Mucosa of gallbladder (tissue), 1 donor: ENCODE results near the gene PLSCR1. TPM values are rescaled to one million over a fixed set of nuclear protein-coding genes. Genes with fewer than 3 reads are reported as not detected.
"Not testable (repeated sequence)": the region's sequence is repeated elsewhere in the genome, so short reads cannot be mapped to it uniquely, and the experiment has no call there.

Source experiments
- DNase-seq: peaks from one replicate; pipeline ENCODE4 v3.0.0-alpha.2; 2020; ENCODE audit warnings: low spot score
- total RNA-seq: library from RNA; stranded (reverse); gene quantifications from one replicate; pipeline ENCODE4 v1.2.1, GENCODE V29; 2021
- donor health status: DM: no; HTN: no; CAD: no.

The PLSCR1 gene
- total RNA-seq, 1 donor from 2014 or later: 70.3 TPM

DNA sequence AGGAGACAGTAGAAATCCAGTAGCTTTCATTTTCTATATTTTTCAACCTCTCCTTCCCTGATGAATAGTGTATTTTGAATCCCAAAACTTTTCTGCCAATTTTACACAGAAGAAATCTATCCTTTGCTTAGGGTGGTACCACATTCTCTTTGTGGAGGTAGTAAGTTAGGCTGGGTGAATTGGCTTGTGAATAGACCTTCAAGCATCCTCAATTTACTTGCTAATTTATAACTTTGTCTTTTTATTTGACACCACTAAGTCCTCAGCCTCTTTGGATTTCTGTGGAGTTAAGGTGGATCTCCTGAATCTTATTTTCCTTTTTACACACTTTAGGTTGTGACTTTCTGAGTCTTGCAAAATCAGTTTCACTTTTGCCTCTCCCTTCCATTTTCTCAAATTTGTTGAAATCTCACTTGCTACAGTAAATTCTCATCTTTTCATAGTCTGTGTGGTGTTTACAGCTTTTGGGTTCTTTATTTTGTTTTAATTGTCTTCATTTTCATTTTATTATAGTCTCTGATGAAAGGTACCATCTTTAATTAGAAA, 5.7 kb upstream of the PLSCR1 start:
- DNase-seq: no peak

DNA sequence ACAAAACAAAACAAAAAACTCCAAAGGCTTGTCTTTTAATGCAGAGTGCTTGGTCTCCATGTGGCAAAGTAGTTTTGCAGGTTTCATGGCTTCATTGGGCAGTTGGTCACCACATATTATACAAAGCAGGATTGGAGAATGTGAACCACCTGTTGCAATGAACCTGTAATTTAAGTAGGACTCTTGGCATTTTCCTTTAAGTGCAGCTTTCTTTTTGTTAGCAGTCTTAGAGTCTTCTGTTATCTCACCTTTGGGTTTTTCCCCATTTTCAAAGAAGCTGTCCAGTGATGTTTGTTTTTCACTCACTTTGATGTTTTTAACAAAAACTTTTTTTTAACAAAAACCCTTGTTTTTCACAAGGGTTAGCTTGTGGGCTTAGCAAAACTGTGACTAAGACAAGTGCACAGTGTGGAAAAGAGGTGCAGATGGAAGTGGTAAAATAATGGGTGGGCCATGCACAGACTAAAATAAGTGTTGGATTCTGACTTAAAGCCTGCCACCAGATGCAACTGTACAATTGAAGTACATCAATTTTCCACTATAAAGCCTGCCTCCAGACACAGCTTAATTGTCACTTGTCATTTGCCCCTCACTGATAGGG, 2.9 kb upstream of the PLSCR1 start:
- no peak for DNase-seq

DNA sequence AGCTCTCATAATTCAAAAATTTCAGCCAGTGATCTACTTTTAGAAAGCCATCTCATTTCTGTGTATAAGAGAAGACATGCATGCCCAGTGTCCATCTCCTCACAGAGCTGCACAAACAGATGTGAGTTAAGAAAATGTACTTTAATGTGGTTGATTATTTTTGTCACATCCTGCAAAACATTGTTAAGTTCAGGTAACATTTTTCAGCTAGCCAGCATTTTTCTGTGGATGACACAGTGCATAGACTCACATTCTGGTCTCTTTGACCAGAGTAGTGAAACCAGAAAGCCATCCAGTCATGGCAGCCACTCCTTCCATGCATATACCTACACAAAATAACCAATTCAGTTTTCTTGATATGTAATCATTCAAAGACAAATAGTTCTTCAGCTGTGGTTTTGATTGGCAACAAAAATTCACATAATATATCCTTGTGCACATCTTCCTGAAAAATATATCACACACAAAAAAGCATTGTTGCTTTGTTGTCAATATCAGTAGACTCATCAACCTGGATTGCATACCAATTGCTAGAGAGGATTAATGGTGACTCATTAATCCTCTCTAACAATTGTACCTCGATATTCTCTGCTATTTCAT, 2.1 kb upstream of the PLSCR1 start:
- no peak for DNase-seq

DNA sequence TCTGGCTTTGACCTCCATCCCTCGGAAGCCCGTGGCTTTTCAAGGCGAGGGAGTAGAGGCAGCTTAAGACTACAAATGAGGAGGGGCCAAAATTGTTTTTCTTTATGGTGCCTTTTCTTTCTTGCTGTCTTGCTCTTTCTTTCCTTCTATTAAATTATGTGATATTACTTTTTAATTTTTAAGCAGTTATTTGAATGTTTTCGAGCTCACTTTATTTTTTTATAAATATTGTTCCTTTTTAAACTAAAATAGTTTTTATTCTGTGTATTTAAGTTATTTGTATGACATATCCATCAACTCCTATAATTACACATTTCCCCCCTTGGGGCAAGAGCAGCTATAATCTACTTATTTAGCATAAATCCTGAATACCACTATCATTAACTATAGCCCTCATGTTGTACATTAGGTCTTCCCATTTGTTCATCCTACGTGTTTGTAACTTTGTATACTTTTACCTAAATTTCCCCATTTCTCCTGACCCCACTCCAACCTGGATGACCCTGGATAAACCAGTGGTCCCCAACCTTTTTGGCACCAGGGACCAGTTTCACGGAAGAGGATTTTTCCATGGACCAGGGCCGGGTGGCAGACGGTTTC, 622 bp upstream of the PLSCR1 start:
- no peak for DNase-seq

DNA sequence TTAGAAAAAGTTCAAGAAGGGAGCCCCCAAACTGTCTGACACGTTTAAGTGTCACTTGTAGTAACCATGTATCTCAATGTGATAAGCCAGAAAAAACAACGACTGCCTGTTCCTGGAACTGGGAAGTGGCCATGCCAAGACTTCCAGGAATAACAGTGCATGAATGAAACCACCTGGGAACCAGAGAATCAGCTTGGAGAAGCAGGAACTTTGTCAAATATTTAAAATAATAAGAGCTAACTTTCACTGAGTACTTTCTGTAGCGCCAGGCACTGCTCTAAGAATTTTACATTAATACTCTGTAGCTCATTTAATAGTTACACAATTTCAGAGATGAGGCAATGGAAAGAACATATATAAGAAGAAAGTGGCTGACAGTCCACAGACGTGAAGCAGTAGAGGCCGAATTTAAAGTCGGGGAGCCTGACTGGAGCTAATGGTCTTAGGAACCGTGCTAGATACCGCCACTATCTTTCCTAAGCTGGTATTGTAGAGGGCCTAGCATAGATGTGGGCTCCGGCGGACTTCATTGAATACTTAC, 876 bp downstream of the PLSCR1 start:
- no peak for DNase-seq

DNA sequence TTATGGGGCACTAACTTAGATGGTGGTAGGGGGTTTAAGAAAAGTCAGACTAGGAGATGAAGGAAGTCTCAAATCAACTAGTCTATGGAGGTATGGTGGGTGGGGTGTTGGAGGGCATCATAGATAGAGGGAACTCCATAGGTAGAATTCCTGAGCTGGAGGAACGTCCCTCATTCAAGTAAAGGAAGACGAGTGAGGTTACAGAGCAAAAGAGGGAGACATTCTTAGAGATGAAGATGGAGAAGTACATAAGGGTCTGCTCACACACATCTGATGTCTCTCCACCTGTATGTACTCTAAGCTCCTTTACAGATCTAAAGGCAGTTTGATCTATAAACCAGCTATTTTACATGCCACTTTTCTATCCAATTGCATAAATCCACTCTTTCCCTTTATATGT, 1.4 kb downstream of the PLSCR1 start:
- DNase-seq: no peak

DNA sequence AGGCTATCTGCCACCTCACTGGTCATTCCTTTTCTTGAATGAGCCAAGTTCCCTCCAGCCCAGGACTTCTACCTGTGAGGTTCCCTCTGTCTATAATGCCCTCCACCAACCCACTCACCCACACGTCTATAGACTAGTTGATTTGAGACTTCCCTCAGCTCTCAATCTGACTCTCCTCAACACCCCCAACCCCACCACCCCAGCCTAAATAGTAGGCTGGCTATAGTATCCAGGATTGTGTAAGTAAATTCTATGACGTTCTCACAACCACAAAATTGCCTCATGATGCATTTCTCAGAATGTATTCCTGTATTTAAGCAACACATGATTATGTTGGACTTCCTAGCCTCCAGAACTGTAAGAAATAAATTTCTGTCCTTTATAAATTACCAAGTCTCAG, 2.2 kb downstream of the PLSCR1 start:
- DNase-seq: no peak

DNA sequence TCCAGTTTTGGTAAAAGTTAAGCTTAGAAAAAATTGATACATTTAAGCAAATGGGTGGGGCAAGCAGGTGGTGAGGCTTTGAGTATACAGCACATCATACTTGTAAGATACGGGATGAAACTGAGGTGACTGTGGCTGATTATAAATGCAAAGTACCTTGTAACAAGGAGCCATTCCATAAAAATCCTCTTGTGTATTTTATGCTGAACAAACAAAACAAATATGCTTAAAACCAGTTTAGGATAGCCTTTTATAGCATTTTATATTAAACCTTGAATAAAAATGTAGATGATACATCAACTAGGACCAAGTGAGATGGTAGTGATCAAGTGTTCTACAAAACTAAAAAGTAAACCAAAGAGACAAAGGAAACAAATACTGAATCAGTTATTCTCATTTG, 3.4 kb downstream of the PLSCR1 start:
- no peak for DNase-seq

DNA sequence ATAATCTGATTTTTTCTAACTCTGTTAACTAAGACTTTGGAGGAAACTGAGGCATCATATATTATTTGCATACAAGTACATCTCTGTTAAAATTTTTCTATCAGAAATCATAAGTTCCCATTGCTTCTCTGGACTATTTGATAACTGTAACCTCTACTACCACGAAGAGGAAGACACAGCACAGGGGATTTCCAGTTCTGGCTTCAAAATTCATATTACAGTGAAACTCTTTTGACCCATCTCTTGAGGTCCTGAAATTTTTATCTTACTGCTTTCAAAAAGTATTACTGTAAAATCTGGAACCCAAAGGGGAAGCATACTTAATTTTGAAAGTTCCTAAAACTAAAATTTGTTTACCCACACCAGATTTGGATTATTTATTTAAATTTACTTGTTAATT, 4.2 kb downstream of the PLSCR1 start:
- DNase-seq: no peak

DNA sequence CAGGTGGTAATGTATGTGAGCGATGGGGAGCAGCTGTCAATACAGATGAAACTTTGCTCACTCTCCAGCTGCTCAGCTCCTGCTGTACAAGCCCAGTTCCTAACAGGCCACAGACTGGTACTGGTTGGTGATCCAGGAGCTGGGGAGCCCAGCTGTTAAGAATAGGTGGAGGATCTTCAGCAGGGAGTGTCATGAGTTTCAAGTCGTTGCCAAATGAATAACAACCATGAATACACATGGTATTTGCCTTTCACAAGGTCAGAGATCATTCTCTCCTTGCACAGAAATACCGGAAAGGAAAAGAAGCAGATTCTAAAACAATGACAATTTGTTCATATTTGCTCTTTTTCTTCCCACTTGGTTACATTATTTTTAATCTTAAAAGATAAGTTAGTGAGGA, 5.1 kb downstream of the PLSCR1 start:
- no peak for DNase-seq

DNA sequence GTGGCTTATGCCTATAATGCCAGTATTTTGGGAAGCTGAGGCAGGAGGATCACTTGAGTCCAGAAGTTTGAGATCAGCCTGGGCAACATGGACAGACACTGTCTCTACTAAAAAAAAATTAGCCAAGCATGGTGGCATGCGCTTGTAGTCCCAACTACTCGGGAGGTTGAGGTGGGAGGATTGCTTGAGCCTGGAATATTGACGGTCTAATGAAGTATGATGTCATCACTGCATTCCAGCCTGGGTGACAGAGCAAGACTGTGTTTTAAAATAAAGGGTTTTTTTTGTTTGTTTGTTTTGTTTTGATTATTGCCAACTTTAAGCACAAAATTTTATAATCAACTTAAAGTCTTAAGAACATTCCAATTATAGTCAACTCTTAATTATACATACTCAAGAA, 6.8 kb downstream of the PLSCR1 start:
- DNase-seq: no peak

DNA sequence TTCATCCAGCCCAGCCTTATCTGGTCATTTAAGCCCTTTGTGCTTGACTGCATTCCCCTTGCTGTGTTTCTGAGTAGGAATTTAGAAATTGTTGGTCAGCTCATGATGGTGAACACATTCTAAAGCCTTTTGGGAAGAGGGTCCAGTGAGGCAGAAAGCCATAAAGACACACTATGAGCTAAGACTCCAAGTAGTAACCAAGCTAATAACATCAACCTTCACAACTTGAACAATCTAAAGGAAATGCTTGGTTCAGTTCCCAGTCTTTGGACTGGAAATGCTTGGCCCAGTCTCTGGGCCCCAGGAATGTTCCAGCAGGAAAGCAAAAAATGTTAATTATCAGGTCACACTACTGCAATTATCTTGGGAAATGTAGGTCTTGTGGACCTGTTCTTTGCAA, 7.7 kb downstream of the PLSCR1 start:
- DNase-seq: no peak

DNA sequence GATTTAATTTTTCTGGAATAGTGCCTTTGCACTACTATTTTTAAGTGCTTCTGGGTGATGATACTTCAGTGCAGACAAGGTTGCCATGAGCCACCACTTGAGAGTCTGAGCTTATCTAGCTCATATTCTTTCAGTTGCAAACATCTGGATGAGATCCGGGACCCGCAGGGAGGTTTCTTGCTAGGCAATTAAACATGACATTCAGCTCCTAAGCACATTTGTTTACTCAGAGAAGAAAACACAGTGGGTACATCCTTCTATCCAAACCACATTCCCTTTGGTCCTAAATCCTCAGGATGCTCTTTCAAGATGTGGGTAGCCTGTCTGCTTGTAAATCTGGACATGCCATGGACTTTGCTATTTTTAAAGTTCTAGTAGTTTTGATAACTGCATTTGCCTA, 12.0 kb downstream of the PLSCR1 start:
- no peak for DNase-seq

DNA sequence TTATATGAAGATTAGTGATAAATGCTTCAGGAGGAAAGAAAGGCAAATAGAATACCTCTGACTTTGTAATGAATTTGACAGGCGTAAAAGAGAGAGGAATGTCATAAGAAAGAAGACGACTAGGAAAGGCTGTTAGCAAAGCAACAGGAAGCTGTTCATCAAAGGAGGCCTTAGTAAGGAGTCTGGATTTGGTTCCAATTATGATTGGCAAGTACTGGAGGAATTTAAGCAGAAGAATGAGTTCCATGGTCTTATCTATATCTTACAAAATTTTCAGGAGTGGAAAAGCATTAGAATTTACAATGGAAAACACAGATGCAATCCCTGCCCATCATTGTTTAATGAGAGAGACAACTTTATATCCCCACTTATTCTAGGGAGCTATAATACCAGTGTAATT, 13.8 kb downstream of the PLSCR1 start:
- no peak for DNase-seq

DNA sequence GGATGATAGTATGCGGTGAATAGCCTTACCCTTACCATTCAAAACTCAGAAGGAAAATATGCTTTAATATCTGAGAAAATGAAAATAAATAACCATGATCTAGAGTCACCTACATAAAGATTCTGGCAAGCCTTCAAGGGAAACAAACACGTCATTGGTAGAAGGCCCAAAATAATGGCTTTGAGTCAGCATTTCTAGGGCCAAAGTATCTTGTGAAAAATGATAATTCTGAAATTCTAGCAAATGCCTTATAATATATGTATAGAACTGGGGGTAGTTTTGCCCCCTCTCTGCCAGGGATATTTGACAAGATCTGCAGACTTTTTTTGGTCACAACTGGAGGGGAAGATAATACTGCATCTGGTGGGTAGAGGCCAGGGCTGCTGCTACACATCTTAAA, 15.4 kb downstream of the PLSCR1 start:
- no peak for DNase-seq

DNA sequence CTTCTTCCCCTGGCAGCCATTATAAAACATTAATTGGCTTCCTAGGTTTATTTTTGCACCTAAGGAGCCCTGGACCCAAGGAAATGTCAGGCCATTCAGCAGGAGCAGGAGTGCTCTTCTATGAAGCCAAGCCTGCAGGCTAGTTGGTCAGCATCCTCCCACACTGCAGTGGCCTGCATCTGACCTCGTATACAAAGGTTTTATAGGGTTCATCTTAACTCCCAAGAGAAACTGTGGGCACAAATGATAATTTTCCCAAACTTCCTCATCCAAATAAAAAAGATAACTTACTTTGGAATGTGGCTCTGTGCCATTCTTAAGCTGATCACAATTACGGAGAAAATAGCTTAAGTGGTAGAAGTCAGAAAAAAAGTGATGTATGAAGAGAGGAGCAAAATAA, 19.4 kb downstream of the PLSCR1 start:
- no peak for DNase-seq

DNA sequence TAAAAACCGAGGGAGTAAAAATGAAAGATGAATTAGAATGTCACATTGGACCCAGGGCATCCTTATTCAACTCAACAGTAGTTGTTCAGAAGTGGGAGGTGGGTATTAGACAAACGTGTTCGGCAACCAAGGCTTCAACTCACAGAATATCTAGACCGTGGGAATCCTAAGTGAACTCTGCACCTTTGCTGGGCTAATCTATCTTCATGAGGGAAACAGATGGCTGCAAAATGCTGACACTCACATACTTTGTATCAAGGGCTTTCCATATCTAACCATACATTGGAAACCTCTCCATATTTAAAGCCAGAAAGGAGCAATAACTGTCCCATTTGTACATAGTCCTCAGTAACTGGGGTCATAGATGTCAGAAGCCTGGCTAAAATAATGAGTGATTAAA, 20.9 kb downstream of the PLSCR1 start:
- DNase-seq: no peak

DNA sequence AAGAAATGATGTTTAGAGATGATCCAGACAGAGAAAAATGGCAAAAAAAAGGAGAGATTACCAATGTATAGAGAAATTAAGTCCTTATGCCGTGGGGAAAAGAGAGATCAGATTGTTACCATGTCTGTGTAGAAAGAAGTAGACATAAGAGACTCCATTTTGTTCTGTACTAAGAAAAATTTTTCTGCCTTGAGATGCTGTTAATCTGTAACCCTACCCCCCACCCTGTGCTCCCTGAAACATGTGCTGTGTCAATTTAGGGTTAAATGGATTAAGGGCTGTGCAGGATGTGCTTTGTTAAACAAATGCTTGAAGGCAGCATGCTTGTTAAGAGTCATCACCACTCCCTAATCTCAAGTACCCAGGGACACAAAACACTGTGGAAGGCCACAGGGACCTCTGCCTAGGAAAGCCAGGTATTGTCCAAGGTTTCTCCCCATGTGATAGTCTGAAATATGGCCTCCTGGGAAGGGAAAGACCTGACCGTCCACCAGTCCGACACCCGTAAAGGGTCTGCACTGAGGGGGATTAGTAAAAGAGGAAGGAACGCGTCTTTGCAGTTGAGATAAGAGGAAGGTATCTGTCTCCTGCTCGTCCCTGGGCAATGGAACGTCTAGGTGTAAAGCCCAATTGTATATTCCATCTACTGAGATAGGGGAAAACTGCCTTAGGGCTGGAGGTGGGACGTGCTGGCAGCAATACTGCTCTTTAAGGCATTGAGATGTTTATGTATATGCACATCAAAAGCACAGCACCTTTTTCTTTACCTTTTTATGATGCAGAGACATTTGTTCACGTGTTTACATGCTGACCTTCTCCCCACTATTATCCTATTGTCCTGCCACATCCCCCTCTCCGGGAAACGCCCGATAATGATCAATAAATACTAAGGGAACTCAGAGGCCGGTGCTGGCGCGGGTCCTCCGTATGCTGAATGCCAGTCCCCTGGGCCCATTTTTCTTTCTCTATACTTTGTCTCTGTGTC, 21.9 kb downstream of the PLSCR1 start:
- not testable (repeated sequence) for DNase-seq

DNA sequence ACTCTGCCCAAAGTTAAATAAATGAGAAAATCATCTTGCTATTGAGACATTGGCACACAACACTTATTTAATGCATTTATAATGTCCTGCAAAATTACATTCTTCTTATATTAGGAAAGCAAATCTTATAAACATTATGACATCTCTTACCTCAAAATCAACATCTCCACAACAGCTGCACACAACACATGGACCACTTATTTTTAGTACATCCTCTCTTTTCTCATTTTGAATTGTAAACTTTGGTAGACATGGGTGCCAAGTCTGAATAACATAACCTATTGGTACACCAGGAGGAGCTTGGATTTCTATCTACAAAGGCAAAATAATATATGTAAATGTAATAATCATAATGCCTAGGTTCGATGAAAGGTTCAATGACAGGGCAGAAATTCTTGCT, 23.0 kb downstream of the PLSCR1 start:
- DNase-seq: no peak

DNA sequence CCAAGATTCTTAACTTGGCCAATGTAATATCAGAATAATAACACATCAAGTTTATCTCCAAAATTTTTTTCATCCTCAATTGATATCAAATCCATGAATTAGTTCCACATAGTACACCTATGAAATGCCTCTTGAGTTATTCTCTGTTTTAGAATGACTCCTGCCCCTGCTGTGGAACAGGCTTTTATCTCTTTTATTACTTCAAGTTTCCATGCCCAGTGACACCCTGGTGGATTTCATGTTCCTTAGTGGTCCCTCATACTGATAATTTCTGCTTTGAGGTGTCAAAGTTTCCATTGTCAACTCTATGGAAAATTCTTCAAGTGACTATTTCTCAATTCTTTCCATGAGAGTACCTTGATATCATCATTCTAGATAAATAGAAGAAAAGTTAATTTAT, 24.6 kb downstream of the PLSCR1 start:
- DNase-seq: no peak

DNA sequence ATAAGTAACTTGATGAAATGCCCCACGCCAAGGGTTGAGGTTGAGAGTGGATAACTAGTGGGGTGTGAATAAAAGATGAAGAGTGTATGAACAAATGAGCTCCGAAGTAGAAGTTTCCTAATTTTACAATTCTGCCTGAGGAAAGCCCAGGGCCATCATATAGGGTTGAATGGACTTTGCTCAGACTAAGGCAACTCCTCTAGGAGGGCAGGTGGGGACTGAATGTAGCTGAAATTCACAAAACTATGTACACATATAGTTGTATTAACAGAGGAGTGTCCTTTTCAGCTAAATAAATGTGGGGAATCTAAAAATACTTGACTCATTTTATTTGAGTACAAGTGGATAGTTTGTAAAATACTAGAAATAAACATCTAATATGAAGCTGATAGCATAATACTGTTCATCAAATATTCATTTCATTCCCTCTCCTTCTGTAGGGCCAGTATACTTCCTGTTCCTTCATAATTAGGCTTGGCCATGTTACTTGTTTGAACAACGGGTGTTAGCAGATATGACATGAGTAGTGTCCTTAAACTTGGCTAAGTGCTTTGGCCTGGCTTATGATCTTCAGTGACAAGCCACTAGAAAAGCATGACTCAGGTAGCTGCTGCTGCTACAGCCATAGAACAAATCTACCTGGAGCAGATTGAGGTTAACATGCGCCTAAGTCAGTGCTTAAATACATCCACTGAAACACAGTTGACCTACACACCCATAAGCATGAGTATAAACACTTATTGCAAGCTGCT, 26.5 kb downstream of the PLSCR1 start:
- DNase-seq: no peak
